Measurements from ENCODE around the gene SLC23A3.

The SLC23A3 gene

DNA sequence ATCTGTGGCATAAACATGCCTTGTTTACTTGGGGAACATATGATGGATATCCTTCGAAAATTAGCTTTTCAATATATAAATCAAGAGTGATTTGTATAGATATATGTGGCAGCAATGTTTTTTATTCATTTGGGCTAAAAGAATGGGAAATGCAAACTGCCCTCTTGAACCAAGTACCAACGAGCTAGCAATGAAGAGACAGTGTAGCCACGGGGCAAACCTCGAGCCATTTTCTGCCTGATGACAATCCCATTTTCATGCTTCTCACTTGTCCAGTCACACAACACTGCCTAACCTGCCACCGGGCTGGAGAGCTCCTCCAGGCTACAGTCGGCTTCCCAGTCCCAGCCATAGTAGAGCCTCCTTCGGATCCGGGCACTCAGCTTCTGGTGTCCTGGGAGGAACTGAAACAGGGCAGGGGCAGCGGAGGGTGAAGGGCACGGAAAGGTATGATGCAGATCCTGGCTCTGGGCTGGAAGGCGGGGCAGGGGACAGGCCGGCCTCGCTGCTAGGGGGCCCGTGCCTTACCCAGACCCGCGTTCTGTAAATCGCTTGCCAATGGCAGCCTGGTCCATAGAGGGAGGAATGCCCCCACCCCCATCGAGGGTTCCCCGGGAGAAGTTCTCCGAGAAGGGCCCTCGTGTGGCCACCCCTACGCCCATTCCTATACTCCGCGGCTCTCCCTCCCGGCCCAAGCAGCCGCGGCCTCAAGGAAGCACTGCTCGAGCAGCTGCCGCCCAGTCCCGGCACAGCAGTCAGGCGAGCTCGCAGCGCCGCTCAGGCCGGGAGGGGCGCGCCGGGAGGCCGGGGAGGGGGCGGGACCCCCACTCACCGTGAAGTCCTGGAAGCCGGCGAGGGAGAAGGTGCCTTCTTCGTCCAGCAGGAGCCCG lies 6.3 kb upstream of the SLC23A3 start:
- DNase-seq: no peak

DNA sequence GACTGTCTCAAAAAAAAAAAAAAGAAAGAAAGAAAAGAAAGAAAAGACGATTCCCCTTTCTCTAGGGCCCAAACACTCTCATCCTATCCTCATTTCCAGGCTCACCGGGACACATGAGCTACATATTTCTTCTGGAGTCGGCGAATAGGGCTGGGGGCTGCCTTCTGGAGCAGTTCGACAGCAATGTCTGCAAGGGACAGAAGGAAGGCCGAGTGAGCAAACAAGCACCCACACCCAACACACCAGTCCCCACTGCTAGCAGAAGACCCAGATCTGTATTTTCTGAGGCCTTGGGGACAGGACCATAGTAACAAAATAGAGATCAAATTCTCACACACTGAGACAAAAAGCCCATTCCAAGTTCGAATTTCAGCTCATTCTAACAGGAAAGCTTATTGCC lies 5.7 kb upstream of the SLC23A3 start:
- DNase-seq: no peak

DNA sequence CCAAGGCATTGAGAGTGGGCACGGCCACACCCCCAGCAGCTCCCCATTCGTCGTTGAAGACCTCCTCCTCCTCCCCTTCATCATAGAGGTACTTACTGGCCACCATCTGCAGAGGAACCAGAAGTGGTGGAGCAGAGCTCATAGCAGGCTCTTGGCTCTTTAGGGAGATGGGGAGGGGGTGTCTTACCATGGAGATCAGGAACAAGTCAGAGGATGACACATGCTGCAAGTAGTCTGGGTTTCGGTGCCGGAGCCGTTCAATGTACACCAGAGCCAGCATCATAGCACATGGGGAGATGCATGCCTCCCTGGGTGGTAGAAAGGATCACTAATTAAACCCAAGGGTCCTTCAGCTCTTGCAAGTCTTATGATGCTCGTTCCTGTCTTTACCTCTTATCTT lies 5.0 kb upstream of the SLC23A3 start:
- DNase-seq: no peak

DNA sequence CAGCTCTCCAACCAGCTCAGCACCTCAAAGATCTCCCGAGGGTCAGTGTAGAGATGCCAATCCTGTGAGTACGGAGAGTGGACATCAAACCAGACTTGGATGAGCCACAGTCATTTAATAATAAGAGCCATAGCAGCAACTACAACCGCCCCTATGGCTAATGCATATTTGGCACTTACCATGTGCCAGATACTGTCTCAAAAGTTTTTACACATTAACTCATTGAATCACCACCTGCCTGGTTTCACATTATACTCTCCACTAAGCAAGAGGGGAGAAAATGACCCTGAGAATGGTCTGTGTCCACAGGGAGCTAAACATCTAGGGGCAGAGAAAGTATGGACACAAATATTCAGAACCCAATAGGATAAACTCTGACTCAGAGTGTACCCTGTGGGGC lies 4.3 kb upstream of the SLC23A3 start:
- no peak for DNase-seq

DNA sequence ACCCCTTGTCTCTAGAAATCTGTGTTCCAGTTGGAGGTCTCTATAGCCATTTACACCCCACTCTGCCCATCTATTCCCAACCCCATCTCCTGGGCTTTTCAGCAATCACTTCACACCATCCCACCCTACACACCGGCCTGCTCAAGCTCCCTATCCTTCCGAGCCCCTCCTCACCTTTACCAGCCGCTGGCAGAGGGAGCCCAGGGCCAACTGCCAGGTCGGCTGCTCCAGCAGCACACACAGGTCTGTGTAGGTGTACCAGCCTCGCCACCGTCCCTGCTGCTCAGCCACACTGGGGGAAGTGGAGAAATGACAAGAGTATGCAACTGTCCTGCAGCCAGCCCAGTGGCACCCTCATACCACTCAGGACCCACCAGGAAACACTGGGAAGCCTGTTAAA lies 3.3 kb upstream of the SLC23A3 start:
- DNase-seq: no peak

DNA sequence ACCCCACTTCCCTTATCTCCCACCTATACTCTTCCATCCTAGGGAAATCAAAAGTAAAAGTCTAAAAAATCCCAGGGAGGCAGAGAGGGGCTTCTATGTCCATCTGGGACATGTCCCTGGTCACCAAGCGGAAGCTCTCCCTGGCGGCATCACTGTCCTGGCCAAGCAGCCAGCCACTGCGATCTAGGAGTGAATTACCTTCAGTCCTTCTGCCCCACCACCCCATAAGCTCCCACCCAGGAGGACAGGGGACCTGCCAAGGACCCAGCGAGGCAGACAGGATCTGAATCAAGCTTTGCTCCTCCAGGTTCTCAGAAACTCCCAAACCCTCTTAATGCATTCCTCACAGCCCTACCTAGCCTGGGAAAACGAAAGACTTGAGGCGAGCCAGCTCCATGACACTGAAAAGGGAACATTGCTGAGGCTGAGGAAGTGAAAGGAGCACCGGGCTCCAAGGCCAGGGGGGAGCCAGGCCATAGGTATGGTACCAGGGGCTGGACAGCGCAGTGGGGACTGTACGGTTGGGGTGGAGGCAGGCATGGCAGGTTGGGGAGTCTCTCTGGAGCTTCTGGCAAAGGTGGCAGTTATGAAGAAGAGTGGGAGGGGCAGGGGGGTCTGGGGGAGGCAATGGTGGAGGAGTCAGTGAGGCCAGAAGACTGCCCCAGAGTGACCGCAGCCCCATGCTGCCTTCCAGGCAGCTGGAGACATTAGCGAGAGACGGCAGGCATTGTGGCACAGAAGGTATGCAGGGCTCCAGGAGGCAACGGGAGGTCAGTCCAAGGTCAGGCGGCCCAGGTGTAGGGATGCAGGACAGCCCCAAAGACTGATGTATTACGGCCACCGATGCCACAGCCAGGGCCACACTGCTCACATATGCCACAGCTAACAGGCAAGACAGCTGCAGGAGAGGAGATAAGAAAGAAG lies 2.7 kb upstream of the SLC23A3 start:
- no peak for DNase-seq

DNA sequence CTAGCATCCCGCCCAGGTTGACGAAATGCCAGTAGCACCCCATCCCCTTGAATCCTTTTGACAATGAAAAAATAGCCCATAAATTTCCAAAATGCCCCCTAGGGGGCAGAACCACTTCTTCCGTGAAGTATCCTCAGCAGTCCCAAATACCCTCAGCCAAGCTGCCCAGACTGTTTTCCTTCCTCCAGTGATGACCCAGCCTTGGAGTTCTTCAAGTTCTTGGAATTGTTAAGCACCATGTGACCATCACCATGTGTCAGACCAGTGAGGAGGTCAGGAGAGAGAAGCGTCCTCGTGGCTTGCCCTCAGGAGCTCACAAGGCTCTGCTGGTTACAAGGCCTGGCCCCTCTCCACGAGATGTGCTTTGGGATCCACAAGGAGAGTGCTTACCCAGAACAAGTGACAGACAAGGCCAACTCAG lies 1.4 kb upstream of the SLC23A3 start:
- DNase-seq: no peak

DNA sequence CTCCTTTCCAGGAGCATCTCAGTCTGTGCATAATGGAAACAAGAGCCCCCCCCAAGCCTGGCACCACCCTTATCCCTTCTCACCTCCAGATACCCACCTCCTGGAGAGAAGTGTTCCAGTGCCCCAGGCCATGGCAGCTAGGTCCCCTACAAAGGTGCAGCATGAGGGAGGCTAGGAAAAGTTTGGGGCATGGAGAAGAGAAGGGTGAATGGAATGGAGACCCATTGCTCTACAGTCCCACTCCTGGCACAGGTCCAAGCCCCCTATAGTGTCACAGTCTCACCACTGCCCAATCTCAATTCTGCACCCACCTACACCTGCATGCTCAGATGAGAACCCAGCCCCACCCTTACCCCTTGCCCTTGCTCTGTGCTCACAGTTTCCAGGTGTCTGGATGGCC lies 897 bp downstream of the SLC23A3 start:
- DNase-seq: no peak

DNA sequence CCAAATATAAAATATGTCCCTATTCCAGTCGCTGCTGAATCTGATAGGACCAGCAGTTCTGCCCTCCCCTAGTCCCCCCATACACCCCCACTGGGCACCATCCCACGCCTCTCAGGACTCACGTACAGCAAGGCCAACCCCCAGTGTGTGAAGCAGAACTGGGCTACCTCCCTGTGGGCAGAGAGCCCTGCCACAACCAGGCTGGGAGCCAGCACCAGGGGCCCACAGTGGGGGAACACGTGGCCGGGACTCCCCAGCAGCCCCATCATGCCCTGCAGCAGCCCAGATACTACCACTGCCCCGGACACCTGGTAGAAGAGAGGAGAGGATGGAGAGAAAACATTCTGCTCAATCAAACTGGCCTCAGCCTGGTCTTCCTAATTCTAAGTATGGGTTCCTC lies 1.3 kb downstream of the SLC23A3 start:
- no peak for DNase-seq

DNA sequence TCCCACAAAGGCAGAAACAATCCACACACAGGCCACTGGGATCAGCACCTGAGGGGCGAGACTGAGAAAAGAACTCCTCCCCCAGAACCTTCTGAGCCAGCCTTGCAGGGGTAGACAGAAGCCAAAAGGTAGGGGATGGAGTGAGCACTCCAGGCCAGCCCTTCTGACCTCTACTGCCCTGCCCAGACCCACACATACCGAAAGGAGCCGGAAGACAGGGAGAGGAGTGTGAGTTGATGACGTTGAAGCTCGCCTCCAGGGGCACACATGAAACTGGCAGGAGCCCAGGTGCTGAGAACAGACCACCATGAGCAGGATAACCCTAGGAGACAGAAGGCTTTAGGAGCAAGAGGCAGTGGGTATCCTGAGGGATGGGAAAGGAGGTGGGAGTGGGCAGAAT lies 1.8 kb downstream of the SLC23A3 start:
- DNase-seq: no peak

DNA sequence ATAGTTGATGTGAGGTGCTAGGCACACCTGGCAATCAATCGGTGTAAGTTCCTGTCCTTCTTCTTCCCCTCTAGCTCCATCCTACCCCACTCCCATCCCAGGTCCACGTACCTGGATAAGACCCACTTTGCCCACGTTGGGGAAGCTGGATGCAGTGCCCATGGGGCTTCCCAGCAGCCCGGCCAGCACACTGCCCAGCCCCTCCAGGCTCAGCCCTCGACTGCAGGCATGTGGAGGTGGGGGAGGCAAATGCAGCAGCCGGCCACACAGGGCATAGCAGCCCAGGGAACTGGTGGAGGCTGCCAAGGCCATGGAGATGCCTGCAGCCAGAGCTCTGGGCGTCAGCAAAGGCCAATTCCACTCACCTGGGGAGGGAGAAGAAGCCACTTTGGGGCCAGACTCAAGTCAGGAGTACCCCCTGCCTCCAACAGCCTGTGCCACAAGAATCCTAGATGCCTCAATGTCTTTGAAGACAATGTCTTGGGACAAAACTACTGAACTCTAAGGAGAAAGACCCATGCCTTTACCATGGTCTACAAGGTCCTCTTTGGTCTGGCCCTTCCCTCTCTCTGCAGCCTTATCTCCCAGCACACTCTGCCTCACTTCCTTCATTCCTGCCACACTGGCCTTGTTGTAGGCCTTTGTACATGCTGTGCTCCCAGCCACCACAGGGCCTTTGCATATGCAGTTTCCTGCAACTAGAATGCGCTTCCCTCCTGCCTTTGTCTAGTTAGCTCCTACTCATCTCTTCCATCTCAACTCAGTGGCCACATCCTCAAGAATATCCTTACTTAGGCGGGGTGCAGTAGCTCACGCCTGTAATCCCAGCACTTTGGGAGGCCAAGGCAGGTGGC lies 4.5 kb downstream of the SLC23A3 start:
- DNase-seq: no peak

DNA sequence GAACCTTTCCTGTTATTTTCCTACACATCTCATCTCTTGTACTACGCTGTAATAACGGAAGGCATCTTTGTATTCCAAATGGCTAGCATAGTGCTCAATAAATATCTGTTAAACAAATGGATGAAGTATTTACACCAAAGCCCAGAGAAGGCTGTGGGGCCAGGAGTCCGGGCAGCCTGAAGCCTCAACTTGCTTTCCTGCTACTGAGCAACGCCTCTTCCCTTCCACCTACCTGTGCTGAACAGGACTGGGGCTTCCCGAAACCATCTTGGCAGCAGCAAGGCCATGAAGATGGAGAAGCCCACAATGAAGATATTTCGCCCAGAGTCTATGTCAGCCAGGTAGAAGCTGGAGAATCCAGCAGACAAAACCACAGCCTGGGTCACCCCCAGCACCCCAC lies 6.7 kb downstream of the SLC23A3 start:
- no peak for DNase-seq

DNA sequence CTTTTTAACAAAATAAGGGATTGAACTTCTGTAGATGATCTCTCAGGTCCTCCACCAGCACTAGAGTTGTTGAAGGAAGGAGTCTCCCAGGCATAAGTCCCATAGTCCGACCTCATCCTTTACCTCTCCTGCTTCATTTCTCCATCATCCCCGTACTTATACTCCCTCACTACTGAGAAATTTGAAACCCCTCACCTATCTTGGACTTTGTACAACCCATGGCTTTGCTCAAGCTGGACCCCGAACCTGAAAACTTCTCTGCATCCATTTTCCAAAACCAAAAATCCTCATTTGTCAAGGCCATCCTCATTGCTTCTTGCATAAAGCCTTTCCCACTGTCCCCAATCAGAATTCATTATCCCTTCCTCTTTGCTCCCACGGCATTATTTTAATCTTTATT lies 8.7 kb downstream of the SLC23A3 start:
- no peak for DNase-seq

DNA sequence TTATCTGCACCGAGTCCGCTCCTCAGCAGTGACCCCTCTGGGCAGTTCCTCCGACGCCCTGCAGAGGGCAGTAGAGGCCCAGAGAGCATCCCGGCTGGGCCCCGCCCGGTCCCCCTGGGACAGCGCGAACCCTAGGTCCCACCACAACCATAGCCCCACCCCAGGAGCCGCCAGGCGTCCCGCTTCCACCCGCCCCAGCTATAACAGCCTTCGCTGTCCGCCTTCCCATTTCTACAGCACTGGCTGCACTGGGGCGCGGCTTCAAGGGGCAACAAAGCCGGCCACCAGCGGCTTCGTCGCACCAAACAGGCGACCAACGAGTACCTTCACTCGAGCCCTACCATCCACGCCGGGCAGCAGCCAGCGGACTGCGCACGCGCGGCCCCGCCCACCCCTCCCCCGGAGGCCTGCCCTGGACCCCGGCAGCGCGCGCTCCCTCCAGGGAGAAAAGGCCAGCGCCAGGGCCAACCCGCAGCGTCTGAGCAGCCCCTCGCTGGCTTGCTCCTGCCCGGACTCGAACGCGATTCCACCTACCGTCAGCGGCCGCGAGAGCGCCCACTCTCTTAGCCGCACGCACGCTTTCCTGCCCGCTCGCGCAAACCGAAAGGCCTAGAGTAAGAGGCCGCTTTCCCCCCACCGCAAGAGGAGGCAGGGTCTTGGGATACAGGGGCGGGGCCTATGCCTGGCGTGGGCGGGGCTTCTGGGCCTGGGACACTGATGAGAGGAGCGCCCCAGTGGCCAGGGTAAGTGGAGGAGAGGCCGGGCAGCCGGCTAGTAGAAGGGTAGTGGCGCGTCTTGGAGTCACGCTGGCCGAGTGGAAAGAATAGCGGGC lies 9.4 kb downstream of the SLC23A3 start, which contains the start of gene NHEJ1:
TSS of gene NHEJ1 (minus strand) at position 630 of the 832 bp plus-strand sequence. CDS start 2,453 bp downstream, outside the sequence.
- peak; percentile 77 for DNase-seq

DNA sequence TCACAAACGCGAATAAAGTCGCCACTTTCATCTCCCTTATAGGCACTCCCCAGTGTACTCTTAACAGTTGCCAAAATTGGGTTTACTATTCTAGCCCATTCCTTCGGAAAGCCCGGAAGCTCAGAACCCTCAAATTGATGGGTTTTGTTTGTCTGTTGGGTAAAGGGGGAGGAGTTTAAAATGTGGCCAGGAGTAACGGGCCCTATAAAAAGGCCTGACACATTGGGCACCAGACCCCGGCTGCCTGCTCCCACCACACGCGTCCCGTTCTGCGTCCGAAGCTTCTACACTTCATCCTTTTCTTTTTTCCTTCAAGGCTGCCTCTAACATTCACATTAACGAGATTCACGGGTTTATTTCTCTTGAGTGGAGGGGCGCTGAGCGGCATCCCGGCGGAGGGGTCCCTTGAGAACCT lies 10.1 kb downstream of the SLC23A3 start:
- DNase-seq: no peak

DNA sequence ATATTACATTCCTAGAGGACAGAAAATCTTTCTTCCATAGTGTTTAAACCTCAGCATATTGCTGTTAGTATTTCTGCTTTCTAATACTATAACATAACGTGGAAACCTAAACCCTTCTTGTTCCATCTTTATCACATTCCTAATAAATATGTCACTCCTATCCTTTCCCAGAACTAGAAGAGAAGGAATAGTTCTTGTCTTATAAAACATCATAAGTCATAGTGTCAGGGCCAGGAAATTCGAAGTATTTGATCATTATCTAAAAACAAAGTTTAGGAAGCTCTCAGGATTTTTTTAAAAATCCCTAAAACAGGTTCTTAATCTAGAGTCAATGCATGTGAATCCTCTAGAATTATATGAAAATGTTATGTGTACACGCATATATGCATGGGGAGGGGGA lies 11.2 kb downstream of the SLC23A3 start:
- DNase-seq: no peak

DNA sequence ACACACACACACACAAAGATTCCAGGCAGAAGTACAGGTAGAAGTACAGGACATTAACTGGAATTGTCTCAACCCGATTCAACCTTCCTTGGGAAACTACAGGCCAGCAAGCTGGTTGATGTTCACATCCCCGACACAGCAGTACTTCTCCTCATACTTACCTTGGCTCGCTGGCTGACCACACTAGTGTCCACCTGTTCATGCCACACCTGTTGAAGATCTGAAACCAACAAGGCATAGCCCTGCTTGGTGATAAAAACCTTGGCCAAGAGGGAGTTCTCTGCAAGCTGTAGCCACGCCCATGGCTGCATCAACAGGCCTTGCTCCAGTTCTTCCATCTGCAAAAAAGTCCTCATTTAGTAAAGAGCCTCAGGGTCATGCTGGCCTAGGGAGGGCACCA lies 11.8 kb downstream of the SLC23A3 start:
- no peak for DNase-seq

DNA sequence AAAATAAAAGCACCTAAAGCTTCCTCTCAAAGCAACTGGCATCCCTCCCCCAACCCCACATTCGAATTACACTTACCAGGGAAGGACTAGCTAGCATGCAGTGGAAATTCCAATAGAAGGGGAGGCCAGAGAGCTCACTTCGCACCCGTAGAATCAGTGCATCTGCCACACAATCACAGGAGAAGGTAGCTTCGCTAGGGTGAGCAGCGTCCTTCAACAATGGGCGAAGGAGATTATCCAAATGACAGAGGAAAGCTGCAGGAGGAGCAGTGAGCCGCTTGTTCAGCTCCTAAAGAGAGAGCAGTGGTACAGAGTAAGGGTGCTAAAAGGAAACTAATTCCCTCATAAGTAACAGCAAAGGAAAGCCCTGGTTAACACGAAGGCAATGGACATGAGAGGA lies 12.4 kb downstream of the SLC23A3 start:
- DNase-seq: no peak

DNA sequence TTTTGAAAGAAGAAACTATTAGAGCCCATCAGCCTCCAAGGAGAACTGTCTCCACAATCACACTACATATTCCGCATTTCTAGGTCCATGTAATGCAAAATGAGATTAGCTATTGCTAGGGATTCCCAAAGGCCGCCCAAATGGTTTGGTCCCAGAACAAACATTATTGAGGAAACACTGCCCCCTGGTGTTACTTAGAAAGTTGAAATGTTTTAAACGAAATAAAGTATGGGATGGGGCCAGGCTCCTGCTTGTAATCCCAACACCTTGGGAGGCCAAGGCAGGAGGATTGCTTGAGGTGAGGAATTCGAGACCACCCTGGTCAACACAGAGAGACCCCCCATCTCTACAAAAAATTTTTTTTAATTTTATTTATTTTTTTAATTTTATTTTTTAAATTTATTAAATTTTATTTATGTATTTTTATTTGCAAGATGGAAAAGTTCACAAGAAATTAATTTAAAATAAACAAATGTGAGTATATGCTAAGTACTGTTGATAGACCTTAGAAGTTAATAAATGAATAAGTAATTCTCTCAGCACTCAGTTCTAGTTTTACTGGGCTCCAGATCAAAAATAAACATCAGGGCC lies 14.7 kb downstream of the SLC23A3 start:
- peak; percentile 70 for DNase-seq

DNA sequence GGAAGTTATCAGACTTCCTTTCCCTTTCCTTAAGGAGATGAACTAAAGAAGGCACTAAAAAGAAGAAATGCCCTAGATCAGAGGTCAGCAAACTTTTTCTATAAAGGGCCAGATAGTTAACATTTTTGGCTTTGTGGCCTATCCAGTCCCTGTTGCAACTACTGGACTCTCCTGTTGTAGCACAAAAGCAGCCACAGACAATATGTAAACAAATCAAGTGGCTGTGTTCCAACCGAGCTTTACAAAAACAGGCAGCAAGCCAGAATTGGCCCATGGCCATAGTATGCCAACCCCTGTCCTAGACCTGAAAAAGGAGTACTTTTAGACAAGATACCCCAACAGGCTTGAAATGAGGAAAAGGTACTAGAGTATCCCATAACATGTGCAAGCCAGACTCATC lies 20.2 kb downstream of the SLC23A3 start:
- peak; percentile 74 for DNase-seq

DNA sequence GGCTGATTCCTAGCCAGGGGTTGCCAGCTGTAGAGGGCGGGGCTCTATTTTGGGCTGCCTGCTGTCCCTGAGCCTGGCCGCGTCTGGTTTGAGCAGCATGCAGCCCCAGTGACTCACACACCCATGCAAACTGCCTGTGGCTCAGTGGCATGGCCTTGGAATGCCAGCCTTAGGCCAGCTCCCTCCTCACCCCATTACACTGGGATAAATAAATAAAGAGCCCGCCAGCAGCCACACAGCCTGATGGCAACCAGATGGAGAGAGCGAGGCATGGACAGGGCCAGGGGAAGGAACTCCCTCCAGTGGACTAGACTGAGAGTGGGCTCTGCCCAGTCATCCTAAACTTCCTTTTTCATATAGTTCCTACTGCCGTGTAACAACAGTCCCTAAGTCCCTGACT lies 27.5 kb downstream of the SLC23A3 start:
- DNase-seq: no peak

DNA sequence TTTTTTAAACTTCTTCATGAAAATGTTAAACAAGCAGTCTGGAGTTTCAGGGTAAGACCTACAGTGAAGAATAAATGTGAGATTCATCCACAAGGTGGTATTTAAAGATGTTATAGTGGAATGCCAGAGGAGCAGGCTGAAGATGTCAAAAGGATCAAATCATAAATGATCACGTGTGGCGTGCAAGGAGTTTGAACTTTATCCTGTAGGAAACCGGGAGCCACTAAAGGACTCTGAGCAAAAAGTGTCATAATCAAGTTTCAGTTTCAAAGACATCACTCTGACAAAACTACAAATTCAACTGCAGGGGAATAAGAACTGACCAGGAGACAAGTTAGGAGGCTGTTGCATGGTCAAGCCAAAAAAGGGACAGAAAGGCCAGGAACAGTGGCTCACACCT lies 29.1 kb downstream of the SLC23A3 start:
- no peak for DNase-seq

Measured in NCI-H2029 (cell line).